Measurements from ENCODE around the gene KRTAP4-8.
"Not testable (repeated sequence)": the region's sequence is repeated elsewhere in the genome, so short reads cannot be mapped to it uniquely, and the experiment has no call there.

Gene KRTAP4-8

GRCh38 chr17:41107941-41108450 lies 10.1 kb upstream of the KRTAP4-8 start:
- no peak for DNase-seq

DNA sequence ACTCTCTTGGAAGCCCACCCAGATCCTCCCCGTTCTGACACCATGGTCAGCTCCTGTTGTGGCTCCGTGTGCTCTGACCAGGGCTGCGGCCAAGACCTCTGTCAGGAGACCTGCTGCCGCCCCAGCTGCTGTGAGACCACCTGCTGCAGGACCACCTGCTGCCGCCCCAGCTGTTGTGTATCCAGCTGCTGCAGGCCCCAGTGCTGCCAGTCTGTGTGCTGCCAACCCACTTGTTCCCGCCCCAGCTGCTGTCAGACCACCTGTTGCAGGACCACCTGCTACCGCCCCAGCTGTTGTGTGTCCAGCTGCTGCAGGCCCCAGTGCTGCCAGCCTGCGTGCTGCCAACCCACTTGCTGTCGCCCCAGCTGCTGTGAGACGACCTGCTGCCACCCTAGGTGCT lies 7.4 kb upstream of the KRTAP4-8 start, which contains the start of gene KRTAP4-9:
Gene KRTAP4-9, plus strand, starts transcription at position 43 of the 400 bp plus-strand sequence. Its CDS starts 0 bp downstream, at position 43.
- DNase-seq = not testable (repeated sequence)

GRCh38 chr17:41104386-41105038 lies 6.6 kb upstream of the KRTAP4-8 start:
- not testable (repeated sequence) for DNase-seq

- DNase-seq = no peak
These were observed 6.0 kb upstream of the KRTAP4-8 start for GRCh38 chr17:41103896-41104295.

- no peak for DNase-seq
These were observed 3.8 kb upstream of the KRTAP4-8 start, which contains the start of gene KRTAP4-16 for GRCh38 chr17:41101586-41102259. Gene KRTAP4-16, minus strand, starts transcription at chr17:41102209. Its CDS starts 0 bp downstream, at chr17:41102209.

GRCh38 chr17:41099682-41100480 lies 1.9 kb upstream of the KRTAP4-8 start:
- DNase-seq = not testable (repeated sequence)

DNA sequence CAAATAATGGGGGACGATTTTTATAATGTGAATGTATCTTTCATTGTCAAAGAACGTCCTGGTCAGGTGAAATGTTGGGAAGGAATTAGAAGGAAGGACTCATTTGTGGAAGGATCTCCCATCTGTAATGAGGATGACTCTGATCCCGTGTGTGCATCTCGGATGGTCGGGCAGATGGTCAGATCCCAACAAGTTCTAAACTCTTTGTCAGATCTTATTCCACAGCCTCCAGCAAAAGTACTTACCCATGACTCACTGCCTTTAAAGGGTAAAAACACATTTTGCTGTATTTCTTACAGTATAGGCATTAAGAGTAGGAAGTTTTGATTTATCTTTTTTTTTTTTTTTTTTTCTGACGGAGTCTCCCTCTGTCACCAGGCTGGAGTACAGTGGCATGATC lies 539 bp upstream of the KRTAP4-8 start:
- no peak for DNase-seq

- DNase-seq = no peak
These were observed 1.9 kb downstream of the KRTAP4-8 start for GRCh38 chr17:41096055-41096454.

DNA sequence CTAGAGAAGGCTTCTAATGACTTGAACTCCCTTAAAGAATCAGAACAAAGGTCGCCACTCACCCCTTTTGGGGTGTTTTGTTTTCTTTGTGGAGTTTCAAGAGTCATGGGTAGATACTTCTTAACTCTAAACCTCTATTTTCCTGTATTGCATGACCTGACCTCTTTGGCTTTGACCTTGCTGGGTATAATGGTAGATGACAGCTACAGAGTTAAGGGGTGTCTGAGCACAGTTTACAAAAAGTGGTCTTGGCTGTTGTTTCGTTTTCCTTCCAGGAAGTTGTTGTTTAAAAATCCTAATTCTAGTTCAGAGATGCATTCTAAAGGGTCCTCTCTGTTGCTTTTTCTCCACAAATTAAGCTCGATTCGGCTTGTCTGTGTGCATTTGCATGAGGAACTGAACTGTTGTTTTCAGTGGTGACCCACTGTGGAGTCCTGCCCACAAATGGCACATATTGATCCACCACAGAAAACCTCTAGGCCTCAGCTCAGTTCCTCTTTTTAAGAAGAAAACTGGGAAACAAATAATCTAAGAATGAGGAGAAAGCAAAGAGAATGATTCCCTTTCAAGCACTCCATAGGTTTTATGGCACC lies 9.1 kb downstream of the KRTAP4-8 start:
- not testable (repeated sequence) for DNase-seq

- DNase-seq = not testable (repeated sequence)
These were observed 13.7 kb downstream of the KRTAP4-8 start, which contains the start of gene KRTAP4-7 for GRCh38 chr17:41084100-41084856. Gene KRTAP4-7, plus strand, starts transcription at chr17:41084150. Its CDS starts 57 bp downstream, at chr17:41084207.

DNA sequence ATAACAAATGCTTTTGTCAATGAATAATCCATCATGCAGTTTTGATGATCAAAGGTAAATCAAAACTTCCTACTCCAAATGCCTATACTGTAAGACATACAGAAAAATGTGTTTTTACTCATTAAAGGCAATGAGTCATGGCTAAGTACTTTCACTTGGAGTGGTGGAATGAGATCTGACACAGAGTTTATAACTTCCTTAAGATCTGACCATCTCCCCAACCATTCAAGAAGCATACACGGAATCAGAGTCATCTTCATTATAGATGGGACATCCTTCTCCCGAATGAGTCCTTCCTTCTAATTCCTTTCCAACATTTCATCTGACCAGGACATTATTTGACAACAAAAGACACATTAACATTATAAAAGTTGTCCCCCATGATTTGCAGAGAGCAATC lies 14.5 kb downstream of the KRTAP4-8 start:
- not testable (repeated sequence) for DNase-seq

DNA sequence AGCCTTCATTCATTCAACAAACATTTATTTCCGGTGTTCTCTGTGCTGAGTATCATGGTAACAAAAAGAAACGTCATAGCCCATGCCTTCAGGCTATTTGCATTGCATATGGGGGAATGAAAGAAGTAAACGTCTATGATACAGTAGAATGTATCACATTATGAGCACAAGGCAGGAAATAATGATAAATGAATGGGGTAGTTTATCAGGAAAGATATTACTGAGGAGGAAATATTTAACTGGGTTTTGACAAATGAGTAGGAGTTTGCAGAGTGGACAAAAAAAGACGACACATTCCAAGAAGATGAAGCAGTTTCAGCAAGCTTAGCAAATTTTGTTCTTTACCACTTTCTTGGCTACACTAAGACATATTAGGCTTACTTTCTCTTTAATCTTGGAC lies 15.3 kb downstream of the KRTAP4-8 start:
- no peak for DNase-seq

DNA sequence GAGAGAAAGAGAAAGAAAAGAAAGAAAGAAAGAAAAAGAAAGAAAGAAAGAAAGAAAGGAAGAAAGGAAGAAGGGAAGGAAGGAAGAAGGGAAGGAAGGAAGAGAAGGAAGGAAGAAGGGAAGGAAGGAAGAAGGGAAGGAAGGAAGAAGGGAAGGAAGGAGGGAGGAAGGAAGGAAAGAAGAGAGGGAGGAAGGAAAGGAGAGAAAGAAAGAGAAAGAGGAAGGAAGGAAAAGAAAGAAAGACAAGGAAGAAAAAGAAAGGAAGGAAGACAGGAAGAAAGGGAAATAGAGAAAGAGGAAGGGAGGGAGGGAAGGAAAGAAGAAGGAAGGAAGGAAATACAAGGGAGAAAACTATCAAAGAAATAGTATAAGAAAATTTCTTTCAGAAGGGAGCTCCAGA lies 21.2 kb downstream of the KRTAP4-8 start:
- DNase-seq = no peak

DNA sequence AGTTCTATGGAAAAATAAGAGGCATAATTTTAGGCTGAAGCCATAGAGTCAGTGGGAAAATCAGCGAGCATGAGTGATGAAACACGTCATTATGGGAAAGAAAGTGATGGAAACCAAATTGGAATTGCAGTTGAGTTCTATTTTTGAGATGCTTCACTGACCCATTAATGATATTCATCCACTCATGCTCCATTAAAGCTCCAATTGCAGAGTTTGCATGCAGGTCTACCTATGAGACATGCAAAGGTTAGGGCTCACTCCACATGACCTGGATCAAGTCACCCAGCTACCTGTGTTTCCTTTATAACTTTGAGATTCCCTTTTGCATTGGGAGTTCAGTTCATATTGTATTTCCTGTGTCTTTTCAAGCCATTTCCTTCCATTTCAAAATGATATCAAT lies 24.3 kb downstream of the KRTAP4-8 start:
- DNase-seq = no peak

GRCh38 chr17:41071606-41072360 lies 26.2 kb downstream of the KRTAP4-8 start:
- no peak for DNase-seq

GRCh38 chr17:41069031-41069430 lies 28.9 kb downstream of the KRTAP4-8 start:
- no peak for DNase-seq

DNA sequence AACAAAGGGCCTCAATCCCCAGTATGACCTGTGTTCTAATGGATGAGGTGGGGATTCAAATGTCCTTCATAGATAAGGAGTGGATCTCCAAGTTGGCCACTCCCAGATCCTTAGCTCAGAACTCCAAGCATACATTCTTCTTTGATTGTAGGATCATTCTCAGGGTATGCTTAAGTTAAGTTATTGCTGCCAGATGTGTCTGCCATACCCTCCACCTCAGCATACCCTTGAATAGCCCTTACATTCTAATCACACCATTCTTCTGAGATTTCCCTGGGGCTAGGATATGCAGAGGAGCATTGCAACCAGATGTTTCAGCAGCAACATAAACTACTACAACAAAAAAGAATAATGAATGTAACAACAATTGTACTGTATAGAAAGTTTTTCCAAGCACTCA lies 30.7 kb downstream of the KRTAP4-8 start:
- no peak for DNase-seq

DNA sequence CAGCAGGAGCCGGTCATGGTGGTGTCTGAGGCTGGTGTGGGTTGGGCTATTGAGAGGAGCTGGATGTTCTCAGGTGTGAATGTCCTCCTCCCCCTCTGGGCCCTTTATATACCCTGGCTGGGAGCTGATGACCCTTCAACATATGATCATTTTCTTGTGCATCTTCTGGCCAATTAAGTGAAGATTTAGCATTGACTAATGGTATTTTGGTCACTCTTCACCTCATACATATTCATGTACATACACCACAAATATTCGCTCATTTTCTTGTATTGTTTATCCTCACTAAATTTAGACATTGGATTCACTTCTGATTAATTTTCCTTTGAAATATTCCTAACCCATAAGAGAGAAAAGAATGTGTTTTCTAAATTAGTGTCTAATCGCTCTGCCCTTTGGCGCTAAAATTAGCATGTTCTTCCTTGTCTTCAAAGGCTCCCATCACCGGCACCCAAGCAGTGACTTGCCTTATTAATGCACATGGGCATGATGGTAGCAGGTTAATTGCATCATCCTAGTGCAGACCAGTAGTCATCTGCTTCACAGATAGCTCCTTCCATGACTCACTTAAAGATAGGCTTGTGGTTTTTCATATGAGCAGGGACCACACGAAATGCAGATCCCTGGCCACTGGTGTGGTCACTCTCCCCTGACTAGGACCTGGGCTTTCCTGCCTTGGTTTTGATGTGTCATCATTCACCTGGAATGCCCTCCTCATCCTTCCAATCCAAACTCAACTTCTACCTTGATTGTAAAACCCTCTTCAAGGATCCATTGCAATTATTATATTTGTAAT lies 31.9 kb downstream of the KRTAP4-8 start, which contains the start of gene KRTAP2-4:
Gene KRTAP2-4, minus strand, starts transcription at position 51 of the 796 bp plus-strand sequence. Its CDS starts 34 bp downstream, at position 17.
- DNase-seq = no peak

DNA sequence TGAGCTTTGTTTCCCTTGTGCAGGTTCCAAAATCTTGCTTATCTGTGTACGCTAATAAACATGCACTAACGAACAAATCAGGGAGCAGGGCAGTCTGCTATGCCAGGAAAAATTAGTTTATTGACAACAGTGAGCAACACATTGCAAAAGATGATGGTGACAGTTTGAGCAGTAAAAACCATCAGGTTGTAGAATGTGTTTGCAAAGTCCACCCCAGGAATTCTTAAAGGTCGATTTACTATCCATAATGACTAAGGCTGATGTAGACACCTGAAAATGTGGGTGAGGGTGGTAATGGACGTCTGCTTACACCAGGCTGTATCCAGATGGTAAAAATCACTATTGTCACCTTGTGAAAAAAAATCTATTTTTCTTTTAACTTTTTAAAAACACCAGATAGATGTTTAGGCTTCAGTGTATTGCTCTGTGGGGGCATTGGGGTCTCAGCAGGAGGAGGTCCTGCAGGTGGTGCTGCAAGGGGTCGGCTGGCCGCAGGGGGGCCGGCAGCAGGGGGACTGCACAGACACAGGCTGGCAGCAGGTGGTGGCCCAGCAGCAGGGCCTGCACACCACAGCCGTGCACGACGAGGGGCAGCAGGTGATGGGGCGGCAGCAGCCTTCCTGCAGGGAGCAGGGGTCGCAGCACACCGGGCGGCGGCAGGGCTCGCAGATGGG lies 32.8 kb downstream of the KRTAP4-8 start:
- DNase-seq = not testable (repeated sequence)

DNA sequence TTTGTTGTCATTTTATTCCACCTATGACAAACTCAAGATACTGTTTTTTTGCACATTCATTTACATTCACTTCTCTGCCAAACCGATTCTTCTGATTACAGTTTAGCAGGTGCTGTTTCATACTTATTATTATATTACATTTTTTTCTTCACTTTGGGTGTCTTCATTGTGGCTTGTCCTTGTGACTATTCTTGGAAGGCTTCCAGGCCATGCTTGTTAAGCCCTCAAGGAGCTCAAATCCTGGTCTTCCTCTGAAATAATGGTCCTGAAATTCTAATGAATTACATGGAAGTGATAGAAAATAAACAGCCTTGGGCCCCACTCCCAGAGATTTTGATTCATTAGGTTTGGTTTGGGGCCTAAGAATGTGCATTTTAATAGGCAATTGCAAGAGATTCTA lies 33.6 kb downstream of the KRTAP4-8 start:
- no peak for DNase-seq

Measured in NCI-H1092 treated with DMSO at 0.1 percent for 48 hours (cell line).